DMS79 treated with DMSO at 0.1 percent for 48 hours (cell line): ENCODE data around the gene TUBB3.
"Not testable (repeated sequence)": the region's sequence is repeated elsewhere in the genome, so short reads cannot be mapped to it uniquely, and the experiment has no call there.

Experiments used
- DNase-seq: peaks from one replicate; lab custom pipeline; 2025; lab: John Stamatoyannopoulos, UW

TUBB3 gene

DNA sequence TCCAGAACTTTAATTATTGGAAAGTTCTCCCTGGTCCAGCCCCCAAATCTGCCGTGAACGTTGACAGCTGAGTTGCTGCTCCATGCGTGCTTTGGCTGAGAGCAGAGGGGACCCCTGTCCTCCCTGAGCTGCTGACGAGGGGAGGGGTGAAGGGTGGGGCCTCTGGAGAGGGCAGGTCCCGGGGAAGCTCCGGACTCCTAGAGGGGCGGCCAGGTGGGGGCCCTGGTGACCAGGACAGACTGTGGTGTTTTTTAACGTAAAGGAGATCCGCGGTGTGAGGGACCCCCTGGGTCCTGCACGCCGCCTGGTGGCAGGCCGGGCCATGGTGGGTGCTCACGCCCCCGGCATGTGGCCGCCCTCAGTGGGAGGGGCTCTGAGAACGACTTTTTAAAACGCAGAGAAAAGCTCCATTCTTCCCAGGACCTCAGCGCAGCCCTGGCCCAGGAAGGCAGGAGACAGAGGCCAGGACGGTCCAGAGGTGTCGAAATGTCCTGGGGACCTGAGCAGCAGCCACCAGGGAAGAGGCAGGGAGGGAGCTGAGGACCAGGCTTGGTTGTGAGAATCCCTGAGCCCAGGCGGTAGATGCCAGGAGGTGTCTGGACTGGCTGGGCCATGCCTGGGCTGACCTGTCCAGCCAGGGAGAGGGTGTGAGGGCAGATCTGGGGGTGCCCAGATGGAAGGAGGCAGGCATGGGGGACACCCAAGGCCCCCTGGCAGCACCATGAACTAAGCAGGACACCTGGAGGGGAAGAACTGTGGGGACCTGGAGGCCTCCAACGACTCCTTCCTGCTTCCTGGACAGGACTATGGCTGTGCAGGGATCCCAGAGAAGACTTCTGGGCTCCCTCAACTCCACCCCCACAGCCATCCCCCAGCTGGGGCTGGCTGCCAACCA, 4.4 kb upstream of the TUBB3 start, which contains the start of gene MC1R:
MC1R (plus strand) TSS at position 410 of the 895 bp plus-strand sequence; CDS start at position 807, 397 bp downstream.
- no peak for DNase-seq

DNA sequence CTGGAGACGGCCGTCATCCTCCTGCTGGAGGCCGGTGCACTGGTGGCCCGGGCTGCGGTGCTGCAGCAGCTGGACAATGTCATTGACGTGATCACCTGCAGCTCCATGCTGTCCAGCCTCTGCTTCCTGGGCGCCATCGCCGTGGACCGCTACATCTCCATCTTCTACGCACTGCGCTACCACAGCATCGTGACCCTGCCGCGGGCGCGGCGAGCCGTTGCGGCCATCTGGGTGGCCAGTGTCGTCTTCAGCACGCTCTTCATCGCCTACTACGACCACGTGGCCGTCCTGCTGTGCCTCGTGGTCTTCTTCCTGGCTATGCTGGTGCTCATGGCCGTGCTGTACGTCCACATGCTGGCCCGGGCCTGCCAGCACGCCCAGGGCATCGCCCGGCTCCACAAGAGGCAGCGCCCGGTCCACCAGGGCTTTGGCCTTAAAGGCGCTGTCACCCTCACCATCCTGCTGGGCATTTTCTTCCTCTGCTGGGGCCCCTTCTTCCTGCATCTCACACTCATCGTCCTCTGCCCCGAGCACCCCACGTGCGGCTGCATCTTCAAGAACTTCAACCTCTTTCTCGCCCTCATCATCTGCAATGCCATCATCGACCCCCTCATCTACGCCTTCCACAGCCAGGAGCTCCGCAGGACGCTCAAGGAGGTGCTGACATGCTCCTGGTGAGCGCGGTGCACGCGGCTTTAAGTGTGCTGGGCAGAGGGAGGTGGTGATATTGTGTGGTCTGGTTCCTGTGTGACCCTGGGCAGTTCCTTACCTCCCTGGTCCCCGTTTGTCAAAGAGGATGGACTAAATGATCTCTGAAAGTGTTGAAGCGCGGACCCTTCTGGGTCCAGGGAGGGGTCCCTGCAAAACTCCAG, 3.4 kb upstream of the TUBB3 start:
- DNase-seq, result no peak

DNA sequence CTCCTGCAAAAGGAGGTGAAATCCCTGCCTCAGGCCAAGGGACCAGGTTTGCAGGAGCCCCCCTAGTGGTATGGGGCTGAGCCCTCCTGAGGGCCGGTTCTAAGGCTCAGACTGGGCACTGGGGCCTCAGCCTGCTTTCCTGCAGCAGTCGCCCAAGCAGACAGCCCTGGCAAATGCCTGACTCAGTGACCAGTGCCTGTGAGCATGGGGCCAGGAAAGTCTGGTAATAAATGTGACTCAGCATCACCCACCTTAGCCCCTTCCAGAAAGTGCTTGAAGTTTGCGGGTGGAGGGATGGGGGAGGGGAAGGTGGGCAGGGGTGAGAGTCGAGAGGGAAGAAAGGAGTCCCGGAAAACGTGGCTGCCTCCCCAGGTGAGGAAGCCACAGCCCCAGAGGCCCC, 2.4 kb upstream of the TUBB3 start:
- no peak for DNase-seq

DNA sequence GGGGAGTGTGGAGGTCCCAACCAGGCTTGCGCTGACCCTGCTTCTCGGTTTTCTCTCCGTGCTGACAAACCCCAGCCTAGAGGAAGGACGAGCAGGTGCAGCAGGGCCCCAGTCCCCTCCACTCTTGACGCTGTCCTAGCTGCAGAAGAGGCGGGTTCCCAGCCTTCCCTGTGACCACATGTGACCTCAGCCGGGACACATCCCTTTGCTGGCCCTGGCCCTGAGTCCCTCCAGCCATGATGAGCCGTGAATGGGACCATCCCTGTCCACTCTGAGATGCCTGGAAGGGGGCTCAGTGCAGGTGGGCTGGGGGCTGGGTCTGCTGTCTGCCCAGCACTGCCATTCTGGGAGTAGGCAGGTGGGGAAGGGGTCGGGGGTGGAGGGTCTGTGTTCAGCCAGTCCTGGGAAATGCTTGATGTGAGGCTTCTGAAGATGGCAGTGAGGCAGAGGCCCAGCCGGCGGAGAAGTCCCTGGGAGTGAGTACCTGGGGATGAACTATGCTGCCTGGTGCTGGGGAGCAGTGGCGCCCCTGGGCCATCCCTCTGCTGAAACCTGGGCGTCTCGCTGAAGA, 1.9 kb upstream of the TUBB3 start:
- DNase-seq, result peak; percentile 2

DNA sequence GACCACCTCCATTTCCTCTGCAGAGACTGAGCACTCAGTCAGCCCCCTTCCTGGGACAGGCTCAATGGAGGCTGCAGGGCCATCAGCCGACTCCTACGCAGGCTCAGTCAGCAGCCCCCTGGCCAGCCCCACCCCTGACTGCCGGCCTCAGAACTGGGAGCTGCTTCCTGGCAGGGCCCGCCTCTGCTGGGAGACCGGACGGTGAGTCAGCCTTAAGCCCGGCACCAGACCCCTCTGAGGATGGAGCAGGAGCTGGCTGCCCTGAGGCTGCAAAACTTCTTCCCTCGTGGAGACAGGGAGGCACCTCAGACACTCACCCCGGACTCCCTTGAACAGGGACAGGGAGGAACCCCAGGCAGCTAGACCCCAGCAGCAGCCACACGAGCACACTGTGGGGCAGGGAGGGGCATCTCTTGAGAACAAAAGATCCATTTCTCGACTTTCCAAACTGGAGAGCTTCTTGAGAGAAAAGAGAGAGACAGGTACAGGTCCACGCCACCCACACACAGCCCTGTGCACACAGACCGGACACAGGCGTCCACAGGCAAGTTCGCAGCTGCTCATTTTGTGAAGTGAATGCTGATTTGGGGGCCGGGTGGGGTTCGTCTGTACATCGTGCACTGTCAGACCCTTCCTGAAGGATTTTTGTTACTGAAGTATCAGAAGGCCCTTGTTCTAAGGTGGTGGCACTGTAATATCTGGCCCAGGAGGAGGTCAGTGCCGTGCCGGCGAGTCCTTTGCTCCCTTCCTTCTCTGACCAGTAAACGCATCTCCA, 1.3 kb upstream of the TUBB3 start:
- DNase-seq, result peak; percentile 37

DNA sequence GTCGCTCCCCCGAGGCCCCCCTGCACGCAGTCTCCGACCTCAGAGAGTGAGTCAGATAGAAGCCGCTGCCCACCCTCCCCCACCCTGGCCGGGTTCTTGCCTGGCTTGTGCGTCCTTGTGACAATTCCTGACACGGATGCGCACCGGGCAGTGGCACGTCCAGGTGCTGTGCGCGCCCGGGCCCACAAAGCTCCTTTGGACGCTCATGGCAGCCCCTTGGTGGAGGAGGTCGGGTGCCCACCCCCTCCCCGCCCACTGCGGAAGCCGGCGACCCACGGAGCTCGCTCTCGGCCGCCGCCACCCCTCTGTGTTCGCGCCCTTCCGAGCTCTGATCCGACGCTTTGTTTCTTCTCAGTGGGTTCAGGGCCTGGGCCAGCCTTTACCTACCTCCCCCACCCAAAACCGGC, 662 bp upstream of the TUBB3 start:
- peak; percentile 38 for DNase-seq

DNA sequence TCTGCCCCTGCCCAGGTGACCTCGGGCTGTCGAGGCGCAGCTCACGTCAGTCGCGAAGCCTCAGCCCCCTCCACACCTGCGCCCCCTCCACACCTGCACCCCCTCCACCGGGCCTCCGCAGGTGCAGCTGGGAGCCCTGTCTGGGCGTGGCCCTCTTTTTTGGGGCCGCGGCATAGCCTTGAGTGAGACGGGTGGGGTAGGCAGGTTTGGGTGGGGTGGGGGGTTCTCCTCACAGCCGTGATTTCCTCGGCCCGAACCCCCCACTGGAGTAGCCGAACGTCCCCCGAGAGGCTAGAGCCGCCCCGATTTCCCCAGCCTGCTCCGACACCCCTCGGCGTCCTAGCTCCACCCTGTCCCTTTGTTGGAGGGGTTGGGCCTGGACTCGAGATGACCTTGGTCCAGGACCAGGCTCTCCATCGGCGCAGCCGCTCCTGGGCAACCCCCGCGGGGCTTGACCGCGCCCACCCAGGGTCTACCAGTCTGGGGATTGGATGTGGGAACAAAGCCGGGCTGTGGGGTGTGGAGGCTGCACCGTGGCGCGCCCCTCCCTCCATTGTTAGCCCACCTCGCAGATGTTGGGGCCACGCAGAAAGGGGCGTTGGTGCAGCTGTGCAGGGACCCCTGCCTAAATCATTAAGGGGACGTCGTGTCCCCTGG, 626 bp downstream of the TUBB3 start:
- no peak for DNase-seq

DNA sequence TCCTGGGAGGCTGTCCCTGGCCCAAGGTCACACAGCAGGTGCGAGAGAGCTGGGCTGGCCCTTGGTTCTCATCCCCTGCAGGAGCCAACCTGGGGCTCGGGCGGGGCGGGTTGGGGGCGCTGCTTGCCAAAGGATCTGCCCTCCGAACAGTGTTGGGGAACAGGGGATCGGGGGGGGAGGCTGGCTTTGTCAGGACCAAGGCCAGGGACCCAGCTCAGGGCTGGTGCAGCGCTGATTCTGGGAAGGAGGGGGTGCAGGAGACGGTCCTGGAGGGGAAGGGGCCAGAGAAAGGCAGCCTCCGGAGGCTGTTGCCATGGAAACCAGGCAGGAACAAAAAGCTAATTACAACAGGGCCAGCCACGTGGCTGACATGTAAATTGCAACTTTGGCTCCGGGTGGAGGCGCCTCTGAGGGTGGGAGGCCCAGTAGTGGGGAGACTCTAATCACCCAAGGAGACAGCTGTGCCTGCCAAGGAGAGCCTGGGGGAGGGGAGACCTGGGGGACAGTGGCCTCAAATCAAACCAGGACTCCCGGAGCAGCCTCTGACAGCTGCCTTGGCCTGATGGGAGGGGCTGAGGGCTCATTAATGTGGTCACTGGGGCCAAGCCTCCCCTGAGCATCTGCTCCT, 1.3 kb downstream of the TUBB3 start:
- DNase-seq, result peak; percentile 17

DNA sequence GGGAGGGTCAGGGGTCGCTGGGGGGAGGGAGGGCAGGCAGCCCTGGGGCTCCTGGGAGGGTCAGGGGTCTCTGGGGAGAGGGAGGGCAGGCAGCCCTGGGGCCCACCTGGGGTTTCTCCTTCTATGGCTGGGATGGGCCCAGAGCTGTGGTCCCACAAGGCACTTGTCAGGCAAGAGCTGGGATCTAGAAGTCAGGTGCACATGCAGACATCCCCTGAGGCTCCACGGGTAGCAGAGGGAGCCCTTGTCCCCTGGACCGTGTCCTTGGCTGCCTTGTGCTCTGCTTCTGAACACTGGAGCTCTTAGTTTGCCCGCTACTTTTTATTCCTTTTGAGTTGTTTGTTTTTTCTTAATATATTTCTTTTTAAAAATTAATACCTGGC, 1.8 kb downstream of the TUBB3 start:
- DNase-seq, result peak; percentile 8

DNA sequence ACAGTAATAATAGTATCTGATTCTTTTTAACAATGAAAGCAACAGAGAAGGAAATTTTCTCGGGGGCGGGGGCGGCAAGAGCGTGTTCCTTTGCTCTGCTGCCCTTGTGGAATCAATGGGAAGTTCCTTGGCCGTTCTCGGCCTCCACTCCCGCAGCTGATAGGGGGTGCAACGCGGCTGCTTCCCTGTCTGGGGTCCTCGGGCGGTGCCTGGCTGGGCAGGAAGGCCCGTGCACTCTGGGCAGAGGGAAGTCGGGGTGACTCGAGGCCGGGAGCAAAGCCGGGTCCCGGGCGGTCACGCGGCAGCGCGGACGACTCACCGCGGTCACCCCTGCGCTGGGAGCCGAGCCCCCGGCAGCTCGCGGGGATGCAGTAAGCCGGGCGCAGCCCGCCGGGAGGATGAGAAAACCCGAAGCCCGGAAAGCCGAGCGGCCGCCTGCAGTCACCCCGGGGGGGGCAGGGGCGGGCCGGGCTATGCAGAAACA, 2.5 kb downstream of the TUBB3 start:
- no peak for DNase-seq

DNA sequence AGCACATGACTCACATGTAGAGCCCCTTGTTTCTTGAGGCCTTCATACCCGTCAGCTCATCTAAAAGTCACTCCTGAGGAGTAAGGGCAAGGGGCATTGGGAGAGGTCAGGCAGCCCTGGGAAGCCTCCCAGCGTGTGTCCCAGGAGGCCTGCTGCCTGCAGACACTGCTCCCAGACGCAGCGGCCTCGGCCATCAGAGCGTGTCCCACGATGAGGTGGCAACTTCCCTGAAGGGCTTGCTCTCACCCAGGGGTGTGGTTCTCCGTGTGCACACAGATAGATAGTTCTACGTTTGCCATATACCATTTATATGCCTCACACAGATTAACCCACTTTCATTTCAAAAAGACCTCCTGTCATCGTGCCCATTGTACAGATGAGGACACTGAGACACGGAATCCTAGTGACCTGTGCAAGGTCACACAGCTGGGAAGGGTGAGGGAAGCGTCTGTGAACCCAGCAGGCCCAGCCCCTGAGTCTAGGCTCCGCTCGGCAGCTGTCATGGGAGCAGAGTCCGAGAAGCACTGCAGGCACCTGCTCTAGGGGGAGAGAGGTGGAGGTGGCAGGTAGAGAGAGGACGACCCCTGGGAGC, 8.3 kb downstream of the TUBB3 start:
- DNase-seq, result no peak

DNA sequence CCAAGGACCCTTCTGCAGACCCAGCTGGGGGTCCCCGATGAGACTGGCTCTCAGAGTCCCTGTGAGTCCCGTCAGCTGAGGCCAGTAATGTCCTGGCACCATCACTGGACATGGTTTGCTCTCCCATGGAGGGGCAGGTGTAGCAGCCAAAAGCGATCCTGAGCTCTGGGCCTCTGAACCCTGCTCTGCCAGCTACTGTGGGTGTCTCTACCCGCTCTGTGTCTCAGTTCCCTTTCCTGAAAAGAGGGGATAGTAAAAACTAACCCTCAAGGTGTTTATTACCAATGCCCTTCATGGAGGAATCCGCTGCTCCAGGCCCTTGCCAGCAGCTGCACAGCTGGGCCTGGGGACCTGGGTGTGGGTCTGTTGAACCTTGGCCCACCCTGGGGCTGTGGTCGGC, 8.8 kb downstream of the TUBB3 start:
- no peak for DNase-seq

DNA sequence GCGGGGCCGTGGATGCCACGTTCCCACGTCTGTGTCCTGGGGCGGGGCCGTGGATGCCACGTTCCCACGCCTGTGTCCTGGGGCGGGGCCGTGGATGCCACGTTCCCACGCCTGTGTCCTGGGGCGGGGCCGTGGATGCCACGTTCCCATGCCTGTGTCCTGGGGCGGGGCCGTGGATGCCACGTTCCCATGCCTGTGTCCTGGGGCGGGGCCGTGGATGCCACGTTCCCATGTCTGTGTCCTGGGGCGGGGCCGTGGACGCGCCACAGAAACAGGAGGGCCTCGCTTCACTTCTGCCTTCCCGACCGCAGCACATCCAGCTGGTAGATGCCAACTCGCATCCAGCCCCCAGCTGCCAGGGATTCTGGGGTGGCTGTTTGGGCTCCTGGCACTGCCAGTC, 10.9 kb downstream of the TUBB3 start:
- DNase-seq, result not testable (repeated sequence)

DNA sequence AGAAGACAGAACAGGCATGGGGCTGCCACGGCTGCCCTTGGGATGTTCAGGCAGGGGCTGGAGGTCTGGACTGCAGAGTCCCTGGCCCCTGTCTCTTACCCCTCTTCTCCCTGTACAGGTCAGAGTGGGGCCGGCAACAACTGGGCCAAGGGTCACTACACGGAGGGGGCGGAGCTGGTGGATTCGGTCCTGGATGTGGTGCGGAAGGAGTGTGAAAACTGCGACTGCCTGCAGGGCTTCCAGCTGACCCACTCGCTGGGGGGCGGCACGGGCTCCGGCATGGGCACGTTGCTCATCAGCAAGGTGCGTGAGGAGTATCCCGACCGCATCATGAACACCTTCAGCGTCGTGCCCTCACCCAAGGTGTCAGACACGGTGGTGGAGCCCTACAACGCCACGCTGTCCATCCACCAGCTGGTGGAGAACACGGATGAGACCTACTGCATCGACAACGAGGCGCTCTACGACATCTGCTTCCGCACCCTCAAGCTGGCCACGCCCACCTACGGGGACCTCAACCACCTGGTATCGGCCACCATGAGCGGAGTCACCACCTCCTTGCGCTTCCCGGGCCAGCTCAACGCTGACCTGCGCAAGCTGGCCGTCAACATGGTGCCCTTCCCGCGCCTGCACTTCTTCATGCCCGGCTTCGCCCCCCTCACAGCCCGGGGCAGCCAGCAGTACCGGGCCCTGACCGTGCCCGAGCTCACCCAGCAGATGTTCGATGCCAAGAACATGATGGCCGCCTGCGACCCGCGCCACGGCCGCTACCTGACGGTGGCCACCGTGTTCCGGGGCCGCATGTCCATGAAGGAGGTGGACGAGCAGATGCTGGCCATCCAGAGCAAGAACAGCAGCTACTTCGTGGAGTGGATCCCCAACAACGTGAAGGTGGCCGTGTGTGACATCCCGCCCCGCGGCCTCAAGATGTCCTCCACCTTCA, 11.7 kb downstream of the TUBB3 start:
- no peak for DNase-seq

DNA sequence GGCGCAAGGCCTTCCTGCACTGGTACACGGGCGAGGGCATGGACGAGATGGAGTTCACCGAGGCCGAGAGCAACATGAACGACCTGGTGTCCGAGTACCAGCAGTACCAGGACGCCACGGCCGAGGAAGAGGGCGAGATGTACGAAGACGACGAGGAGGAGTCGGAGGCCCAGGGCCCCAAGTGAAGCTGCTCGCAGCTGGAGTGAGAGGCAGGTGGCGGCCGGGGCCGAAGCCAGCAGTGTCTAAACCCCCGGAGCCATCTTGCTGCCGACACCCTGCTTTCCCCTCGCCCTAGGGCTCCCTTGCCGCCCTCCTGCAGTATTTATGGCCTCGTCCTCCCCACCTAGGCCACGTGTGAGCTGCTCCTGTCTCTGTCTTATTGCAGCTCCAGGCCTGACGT, 12.5 kb downstream of the TUBB3 start:
- not testable (repeated sequence) for DNase-seq

DNA sequence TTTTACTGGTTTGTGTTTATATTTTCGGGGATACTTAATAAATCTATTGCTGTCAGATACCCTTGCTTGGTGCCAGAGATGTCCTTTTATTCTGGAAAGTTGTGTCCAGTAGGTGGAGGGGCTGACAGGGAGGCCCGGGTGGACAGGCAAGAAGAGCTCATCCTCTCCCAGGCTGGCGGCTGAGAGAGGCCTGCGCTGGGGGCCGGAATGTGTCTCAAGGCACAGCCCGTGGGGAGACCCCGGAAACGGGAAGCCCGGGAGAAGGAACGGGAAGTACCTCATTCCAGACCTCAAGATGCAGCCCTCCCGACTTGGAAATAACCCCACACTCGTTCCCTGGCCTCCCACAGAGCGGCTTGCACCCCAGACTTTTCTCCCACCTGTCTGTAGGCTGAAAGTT, 12.9 kb downstream of the TUBB3 start:
- no peak for DNase-seq

DNA sequence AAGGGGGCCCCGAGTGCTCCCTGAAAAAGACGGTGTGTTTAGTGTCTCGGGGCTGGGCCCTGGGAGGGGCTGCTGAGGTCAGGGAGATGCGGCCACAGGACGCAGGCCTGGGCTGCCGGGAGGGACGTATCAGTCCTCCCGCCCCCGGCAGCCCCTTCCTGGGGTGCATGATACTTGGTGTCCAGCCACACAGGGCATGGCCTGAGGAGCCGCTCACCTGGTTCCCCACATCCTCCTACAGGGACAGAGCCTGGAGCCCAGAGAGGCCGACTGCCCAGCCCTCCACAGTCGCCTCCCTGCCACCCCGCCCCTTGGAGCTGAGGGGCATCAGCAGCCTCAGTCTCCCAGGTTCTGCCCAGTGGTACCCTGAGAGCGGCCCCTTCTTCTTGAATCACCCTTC, 13.4 kb downstream of the TUBB3 start:
- no peak for DNase-seq

DNA sequence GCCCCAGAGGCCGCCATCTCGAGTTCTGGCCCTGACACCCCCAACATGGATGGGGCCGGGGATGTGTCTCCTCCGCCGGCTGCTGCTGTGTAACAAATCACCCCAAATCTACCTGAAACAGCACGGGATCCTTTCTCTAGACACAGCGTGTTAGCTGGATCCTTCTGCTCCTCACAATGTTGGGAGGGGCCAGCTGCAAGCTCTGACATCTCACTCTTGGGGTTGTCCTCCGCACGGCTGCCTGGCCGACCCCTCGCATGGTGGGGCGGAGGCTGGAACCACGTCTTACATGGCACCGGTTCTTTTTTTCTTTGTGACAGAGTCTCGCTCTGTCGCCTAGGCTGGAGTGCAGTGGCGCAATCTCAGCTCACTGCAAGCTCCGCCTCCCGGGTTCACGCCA, 13.8 kb downstream of the TUBB3 start:
- no peak for DNase-seq
